GM19438 (cell line): ENCODE data around the gene RNASEL.

Experiments used
- ATAC-seq: cut with Tn5 transposase; IDR thresholded peaks from one replicate; pipeline ENCODE4 v1.9.1; 2021; ENCODE audit warnings: low read depth; ENCODE audit not compliant: unreplicated experiment

Gene RNASEL

DNA sequence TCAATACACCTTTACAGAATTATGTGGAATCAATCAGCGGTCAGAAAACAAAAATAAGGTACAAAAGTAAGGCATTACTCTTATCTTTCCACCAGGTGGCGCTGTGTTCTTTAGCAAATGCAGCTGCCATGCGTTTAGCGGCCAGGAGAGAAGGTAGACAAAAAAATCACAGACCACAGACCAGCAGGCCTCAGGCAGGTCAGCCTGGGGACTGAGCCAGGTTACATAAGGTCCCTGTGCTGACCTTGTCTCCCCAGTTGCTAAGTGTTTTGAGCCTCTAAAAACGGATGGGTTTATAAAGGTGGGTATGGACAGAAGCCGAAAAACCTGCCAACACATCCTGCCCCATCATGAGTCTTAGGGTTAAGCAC, 12.3 kb upstream of the RNASEL start:
- peak; percentile 31 for ATAC-seq

- ATAC-seq = no peak
Measured at GRCh38 chr1:182600745-182601415, 11.8 kb upstream of the RNASEL start.

- no peak for ATAC-seq
Measured at GRCh38 chr1:182600036-182600713, 11.1 kb upstream of the RNASEL start.

DNA sequence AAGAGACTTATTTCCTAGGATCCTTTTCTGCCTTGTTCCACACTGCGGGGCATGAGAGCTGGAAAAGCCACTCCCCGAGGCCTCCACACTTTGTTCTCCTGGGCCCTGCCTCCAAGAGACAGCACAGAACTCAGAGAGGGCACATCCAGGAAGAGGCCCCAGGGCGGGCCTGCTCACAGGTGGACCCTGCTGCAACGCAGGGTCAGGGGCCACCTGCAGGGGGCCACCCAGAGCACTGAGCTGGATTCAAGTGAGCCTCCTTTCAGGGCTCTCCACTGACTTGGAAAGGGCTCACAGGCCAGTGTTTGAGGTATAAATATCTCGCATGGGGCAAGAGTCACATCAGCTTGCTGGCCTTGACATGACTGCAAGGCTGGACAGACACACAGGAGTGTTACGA, 10.3 kb upstream of the RNASEL start:
- ATAC-seq = no peak

DNA sequence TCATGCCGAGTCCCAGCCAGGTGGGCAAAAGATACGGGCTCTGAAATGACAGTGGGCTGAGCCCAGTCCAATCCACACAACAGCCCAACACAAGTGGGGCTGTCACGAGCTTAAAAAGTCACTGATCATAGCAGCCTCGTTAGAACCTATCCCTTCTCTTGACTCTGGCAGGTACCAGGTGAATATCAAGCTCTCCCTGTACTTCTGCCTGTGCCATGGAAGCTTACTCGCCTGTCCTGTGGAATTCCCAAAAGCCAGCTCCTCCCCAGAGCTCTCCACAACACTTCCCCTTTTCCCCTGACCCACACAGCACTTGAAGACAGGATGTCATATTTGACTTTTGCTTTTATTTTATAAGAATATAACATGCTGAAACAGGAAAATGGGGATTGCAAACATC, 9.2 kb upstream of the RNASEL start:
- ATAC-seq = no peak

DNA sequence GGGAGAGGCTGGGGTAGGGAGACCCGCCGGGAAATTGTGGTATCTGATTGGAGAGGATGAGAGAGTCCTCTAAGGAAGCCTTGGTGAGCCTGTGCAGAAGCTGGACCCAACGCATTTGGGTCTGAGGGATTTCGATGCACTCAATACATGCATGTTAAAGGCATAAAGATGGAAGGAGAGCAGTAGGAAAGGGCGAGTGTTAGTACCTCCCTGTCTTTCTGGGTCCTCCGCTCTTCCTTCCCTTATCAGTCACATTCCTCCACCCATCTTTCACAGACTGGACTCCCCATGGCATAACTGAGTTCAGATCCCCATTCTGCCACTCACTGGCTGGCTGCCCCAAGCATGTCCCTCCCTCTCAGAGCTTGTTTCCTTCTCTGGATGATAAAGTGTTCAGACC, 7.9 kb upstream of the RNASEL start:
- no peak for ATAC-seq

DNA sequence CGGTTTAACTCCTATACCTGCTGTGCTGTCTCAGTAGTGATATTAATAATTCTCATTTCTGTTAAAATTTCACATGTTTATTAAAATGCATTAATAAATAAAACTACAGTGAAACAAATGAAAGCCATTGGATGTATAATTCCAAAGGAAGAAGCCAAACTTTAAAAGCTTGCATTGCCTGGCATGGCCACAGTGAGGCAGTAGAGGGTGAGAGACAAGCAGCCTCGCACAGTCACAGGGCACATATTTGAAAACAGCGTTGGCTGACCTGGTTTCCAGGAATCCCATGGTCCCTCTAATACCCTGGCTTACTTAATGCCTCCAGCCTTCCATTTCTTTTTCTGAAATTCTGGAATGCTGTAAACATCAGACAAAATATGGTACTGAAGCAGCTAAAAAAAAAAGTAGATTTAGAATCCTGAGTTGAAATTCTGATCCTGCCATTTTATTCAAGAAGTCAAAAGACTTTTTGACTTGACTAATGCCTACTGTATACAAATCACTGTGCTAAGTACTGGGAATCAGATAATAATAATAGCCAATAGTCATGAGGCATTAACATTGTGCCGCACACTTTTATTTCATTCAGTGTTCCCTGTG, 6.7 kb upstream of the RNASEL start:
- no peak for ATAC-seq

DNA sequence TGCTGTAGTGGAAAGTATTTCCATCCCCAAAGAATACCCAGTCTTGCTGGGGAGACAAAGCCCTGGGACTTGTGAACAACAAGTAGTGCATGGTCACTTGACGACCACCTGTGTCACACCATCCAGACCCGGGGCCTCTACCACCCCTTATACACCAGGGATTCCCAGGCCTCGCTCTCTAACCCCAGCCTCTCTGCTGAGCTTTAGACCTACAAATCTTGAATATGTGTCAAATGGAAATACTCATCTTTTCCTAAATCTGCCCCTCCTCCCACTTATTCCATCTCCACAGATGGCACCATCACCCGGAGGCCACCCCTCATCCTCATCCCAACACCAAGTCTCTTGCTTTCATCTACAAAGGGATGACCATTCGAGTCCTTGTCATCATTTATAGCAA, 875 bp upstream of the RNASEL start:
- no peak for ATAC-seq

GRCh38 chr1:182589520-182589919, 464 bp upstream of the RNASEL start:
- ATAC-seq = no peak

GRCh38 chr1:182587666-182588499, 1.2 kb downstream of the RNASEL start:
- ATAC-seq = no peak

DNA sequence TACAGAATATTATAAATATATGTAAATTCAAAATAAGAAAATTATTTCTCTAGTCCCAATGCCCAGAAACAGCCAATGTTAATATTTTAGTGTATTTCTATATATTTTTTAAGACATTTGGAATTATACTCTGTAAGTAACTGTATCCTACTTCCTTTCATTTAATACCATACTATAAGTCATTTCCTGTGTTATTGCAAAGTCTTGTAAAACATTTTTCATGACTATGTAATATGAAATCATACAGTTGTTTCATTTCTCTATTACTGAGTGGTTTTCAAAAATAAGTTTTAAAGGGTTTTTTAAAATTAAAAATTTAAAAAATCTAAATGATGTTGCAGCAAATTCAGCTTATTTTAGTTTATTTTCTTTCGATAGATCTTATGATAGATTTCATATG, 2.0 kb downstream of the RNASEL start:
- no peak for ATAC-seq

DNA sequence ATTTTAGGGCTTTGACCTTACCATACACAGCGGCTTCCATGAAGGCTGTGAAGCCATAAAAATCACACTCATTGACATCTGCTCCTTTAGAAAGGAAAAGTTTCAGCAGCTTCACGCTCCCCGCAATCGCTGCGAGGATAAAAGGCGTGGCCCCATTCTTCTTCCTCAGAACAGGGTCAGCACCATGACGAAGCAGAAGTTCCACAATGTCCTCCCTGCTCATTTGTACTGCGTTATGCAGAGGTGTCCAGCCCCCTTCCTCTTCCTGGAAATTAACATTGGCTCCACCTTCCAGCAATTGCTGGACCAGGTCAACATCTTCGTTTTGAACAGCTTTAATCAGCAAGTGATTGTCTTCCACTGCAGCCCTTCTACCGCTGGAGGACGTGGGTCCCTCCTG, 2.7 kb downstream of the RNASEL start:
- no peak for ATAC-seq

GRCh38 chr1:182584746-182585145, 4.3 kb downstream of the RNASEL start:
- no peak for ATAC-seq

- ATAC-seq = no peak
Measured at GRCh38 chr1:182580736-182581135, 8.3 kb downstream of the RNASEL start.

DNA sequence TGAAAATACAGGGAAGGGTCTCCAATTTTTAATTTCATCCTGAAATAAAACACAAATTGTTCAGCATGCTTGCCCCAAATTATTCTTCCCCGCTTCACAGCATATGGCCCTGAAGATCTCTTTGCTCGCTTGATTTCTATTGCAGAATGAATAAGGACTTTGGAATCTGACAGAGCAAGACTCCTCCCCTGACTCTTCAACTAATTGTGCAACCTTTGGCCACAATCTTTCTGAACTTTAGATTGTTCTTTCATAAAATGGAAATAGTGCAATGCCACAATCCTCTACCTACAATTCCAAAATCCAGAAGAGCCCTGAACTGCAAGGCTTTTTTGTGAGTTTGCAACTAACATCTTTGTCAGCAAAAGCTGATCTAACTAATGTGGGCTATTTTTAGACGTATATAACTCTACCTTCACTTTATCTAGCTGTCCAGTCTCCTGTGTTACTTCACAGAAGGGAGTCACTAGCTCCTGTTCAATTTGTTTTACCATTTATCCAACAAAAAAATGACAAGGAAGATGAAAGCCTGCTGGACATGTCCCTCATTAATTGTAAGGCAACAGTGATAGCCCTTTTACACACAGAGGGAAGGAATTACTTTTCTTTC, 13.4 kb downstream of the RNASEL start:
- no peak for ATAC-seq

- no peak for ATAC-seq
Measured at GRCh38 chr1:182574156-182574555, 14.9 kb downstream of the RNASEL start.

GRCh38 chr1:182570611-182570970, 18.5 kb downstream of the RNASEL start:
- ATAC-seq = no peak

DNA sequence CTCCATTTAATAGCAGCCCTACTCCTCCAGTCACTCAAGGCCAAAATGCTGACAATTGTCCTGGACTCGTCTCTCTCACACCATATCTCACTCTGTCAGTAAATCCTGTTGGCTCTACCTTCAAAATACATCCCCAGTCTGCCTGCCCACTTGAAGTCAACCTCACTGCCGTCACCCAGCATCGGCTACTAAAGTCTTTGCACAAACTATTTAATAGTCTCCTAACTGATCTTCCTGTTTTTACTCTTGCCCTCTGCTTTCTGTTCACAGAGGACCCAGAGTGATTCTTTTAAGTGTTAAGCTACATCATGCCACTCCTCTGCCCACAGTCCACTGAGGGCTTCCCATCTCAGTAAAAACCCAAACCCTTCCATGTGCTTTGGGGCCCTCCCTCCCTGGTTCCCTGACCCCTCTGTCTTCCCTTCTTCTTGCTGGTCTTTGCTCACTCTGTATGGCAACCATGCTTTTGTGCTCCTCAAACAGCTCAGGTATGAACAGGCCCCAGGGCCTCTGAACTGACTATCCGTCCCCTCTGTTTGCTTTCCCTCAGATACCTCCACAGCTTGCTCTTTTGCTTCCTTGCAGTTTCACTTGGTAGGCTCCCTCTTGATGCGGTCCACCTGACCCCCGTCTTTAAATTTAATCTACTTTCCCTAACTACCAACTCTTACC, 19.0 kb downstream of the RNASEL start:
- ATAC-seq = no peak

DNA sequence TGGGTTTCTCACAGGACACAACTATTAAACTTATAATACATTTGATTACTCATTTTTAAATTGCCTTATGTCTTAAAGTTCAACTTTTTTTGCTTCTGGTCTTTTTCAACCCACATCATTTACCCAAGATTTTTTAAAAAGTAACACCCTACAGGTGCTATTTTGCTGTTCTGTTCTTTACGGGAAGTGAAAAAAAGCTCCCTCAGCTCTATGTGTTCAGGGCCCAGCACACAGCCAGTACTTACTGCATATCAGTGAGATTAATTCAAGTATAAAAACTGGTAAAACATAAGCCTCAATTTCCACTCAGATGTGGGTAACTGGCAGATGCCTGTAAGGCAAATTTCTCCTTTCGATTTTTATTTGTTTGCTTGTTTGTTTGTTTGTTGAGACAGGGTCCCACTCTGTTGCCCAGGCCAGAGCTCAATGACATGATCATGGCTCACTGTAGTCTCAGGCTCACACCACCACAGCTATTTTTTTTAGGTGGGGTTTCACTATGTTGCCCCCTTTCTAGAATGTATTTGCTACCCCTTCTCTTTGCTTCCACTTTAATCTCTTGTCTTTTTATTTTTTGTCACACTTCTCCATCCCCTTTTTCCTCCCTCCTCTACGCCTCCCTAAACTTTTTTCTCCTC, 20.3 kb downstream of the RNASEL start:
- ATAC-seq = no peak

DNA sequence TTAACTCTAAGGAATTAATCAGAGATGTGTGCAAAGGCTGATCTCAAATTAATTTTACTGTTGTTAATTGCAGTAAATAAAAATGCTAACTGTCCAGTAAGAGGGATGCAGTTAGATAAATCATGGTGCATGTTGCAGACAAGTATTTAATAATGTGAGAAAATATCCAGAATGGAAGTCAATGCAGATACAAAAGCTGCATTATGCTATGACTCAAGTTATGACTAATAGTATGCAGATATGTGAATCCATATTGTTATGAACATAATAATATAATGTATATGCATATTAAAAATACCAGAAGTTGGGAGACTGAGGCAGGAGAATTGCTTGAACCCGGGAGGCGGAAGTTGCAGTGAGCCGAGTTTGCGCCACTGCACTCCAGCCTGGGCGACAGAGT, 21.4 kb downstream of the RNASEL start:
- no peak for ATAC-seq
